CD4-positive, alpha-beta memory T cell (primary cell): ENCODE results near the gene MOB4. TPM values are rescaled to one million over a fixed set of nuclear protein-coding genes. Genes with fewer than 3 reads are reported as not detected.

Experiments
- CTCF ChIA-PET: fragments of 350-600 bp; sonication (Branson Sonifier 250); formaldehyde crosslinking; loops from one replicate; lab custom pipeline; 2021; ENCODE audit warnings: inconsistent platforms; ENCODE audit not compliant: partially characterized antibody; lab: Charles Lee
- POLR2A ChIA-PET: fragments of 350-600 bp; sonication (Branson Sonifier 250); formaldehyde crosslinking; loops from one replicate; lab custom pipeline; 2021; ENCODE audit not compliant: partially characterized antibody; lab: Charles Lee
- DNase-seq, 5 donors: peaks; one replicate each; pipeline versions ENCODE4 v3.0.0 to v3.0.0-alpha.2; 2020 to 2022; ENCODE audit warnings: mixed read lengths in 1 of 5
- H3K27ac ChIP-seq: one replicate; pipeline ENCODE4 v1.7.0; 2013; ENCODE audit warnings: low read depth, low read length
- H3K27me3 ChIP-seq: 2 replicates; pipeline ENCODE4 v1.7.0; 2013; ENCODE audit warnings: mild to moderate bottlenecking, low read length, moderate library complexity; ENCODE audit not compliant: insufficient read depth
- H3K36me3 ChIP-seq: 2 replicates; pipeline ENCODE4 v1.7.0; 2013; ENCODE audit warnings: mild to moderate bottlenecking, low read length, moderate library complexity; ENCODE audit not compliant: insufficient read depth
- H3K4me1 ChIP-seq: 2 replicates; pipeline ENCODE4 v1.7.0; 2013; ENCODE audit warnings: mild to moderate bottlenecking, low read length, moderate library complexity; ENCODE audit not compliant: insufficient read depth
- H3K4me3 ChIP-seq, 2 donors: one replicate each; pipeline ENCODE4 v1.7.0; 2013; ENCODE audit warnings: low read length in 2 of 2, mild to moderate bottlenecking in 1 of 2
- H3K9me3 ChIP-seq, 2 donors: one replicate each; pipeline ENCODE4 v1.7.0; 2013; ENCODE audit warnings: low read length in 2 of 2, control low read depth in 1 of 2; ENCODE audit not compliant: control insufficient read depth in 1 of 2
- H3K27ac Mint-ChIP-seq, 7 donors: one replicate each; pipeline ENCODE4 v1.8.0; 2020 to 2021; ENCODE audit warnings: mixed read lengths in 7 of 7, mild to moderate bottlenecking in 6 of 7, inconsistent platforms in 3 of 7, moderate library complexity in 3 of 7
- H3K27me3 Mint-ChIP-seq, 2 donors: one replicate each; pipeline ENCODE4 v1.8.0; 2020 to 2021; ENCODE audit warnings: mixed read lengths in 2 of 2
- H3K36me3 Mint-ChIP-seq, 2 donors: one replicate each; pipeline ENCODE4 v1.8.0; 2020 to 2021; ENCODE audit warnings: mixed read lengths in 2 of 2, inconsistent platforms in 1 of 2, mild to moderate bottlenecking in 1 of 2
- H3K4me1 Mint-ChIP-seq, 4 donors: one replicate each; pipeline ENCODE4 v1.8.0; 2020 to 2021; ENCODE audit warnings: mixed read lengths in 4 of 4, mild to moderate bottlenecking in 1 of 4
- H3K4me3 Mint-ChIP-seq, 8 donors: one replicate each; pipeline ENCODE4 v1.8.0; 2020 to 2021; ENCODE audit warnings: mixed read lengths in 8 of 8, mild to moderate bottlenecking in 7 of 8, moderate library complexity in 6 of 8, inconsistent platforms in 3 of 8
- H3K9me3 Mint-ChIP-seq, 8 donors: one replicate each; pipeline ENCODE4 v1.8.0; 2020 to 2021; ENCODE audit warnings: mixed read lengths in 8 of 8, mild to moderate bottlenecking in 5 of 8, inconsistent platforms in 3 of 8, moderate library complexity in 1 of 8
- intact Hi-C: fragments of 100-400 bp; cut with micrococcal nuclease; formaldehyde crosslinking; loops from one replicate; pipeline ENCODE4 v1.15.1; 2023
- polyA plus RNA-seq, 2 donors: library from polyadenylated mRNA; unstranded; fragments of 300-500 nt; fragmentation: Illumina TruSeq; gene quantifications; one replicate each; pipeline ENCODE4 v1.2.3, GENCODE V29; 2021
- total RNA-seq, 2 experiments: library from RNA; stranded (reverse); gene quantifications; one replicate each; pipeline ENCODE4 v1.2.3, GENCODE V29; 2021

Gene MOB4
- total and polyA plus RNA-seq, 4 experiments from 2014 or later, result 20.2 to 50.6 (median 25.9) TPM

DNA sequence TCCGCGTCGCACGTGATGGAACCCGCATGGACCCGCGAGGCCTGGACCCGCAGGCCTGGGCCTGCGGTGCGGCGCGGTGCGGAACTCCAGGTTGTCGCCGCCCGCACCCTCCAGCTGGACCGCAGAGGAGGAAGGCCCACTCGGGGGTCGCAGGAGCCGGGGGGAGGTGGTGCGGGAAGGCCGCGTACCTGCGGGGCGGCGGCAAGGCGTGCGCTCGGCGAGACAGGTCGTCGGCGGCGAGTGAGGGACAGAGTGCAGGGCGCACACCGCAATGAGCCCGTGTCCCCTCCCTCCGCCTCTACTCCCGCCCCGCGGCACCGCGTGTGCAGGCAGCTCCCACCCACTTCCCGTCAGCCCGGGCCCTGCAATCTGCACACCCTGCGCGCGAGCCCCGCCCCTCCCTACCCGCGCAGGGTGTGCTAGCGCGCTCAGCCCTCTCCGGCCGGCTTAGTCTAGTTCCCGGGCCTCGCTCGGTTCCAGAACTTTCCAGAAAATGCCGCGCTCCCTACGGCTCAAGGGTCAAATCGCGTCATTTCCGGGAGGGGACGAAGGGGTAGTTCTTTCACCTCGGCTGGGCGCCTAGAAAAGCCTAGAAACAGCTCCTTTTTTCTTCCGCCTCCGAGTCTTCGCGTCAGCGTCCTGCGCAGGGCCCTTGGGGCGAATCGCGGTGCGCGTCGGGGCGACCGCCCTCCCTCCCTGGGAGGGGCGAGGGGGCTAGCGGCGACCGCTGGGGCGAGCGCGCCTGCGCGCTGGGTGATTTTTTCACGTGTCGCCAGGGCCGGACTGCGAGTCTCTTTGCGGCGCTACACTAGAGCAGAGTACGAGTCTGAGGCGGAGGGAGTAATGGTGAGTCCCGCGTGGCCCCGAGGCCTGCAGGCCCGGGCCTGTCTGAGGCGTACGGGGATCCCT is 16.0 kb upstream of the MOB4 start, which contains the start of the genes HSPD1 and HSPE1:
Gene HSPD1 (minus strand): TSS at position 247 of the 909 bp plus-strand sequence. CDS start 992 bp downstream, outside the sequence.
Gene HSPE1 (plus strand): TSS at position 786 of the 909 bp plus-strand sequence. CDS start 58 bp downstream, at position 844.
- no peaks in the 10 kb centered on the region for H3K9me3 ChIP-seq

DNA sequence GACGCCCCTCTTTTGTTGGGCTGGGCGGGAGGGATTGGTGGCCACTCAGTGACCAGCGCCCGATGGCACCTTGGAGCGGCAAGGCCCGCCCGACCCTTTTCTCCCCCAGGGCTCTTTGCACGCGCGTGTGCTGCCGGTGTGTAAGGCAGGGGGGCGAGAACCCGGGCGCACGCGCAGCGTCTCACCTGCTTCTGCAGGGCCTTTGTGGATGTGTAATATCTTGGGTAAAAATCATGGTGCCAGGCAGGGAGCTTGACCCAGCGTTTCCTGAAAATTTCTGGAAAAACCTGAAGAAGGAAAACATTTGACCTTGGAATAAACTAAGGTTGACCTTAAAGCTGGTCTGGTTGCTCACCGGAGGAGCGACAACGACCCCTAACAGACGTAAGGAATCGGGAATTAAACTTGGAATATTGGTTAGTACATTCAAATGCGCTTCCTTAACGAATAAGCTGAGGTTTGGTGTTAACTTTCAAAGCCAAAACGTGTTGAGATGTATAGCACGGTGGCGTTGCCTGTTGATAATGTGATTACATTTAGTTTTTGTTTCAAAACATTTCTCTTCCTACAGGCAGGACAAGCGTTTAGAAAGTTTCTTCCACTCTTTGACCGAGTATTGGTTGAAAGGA is 15.2 kb upstream of the MOB4 start:
- H3K4me3 Mint-ChIP-seq, result peak overlapping the region; percentile 92 to 99 (median 96)
- H3K36me3 Mint-ChIP-seq, result peaks cover 15 to 76% of the 10 kb centered on the region in 2 donors
- POLR2A ChIA-PET, result interaction anchor here (0.9 to 5.6 kb wide), 16 partner anchors 8 to 701 kb away, joined by 3 to 180 read pairs (median 12); partner anchors contain the start of genes COQ10B, GTF3C3, MARS2 and MOB4
- peak overlapping the region; percentile 92 to 98 (median 96) for H3K27ac Mint-ChIP-seq
- CTCF ChIA-PET, result interaction anchor here (1.6 to 2.6 kb wide), 4 partner anchors 13 to 66 kb away, joined by 4 to 16 read pairs (median 8); partner anchors contain the start of genes COQ10B, MOB4 and SF3B1
- peaks cover 39 to 73% (median 53%) of the 10 kb centered on the region in 4 donors for H3K4me1 Mint-ChIP-seq
- Histone ChIP-seq H3K4me3 (peak overlapping the region; percentile 86 to 87), H3K27ac (peak overlapping the region; percentile 77), H3K36me3 (peaks cover 30% of the 10 kb centered on the region), H3K27me3 (no peaks in the 10 kb centered on the region), H3K9me3 (no peaks in the 10 kb centered on the region), H3K4me1 (peaks cover 66% of the 10 kb centered on the region)
- intact Hi-C loops, result loop anchor here (1.0 kb wide), 5 partner anchors 15 to 861 kb away; partner anchors contain the start of genes CCDC150, COQ10B, MARS2 and SF3B1
- H3K27me3 Mint-ChIP-seq, result no peaks in the 10 kb centered on the region
- DNase-seq, result peak in 3 of 5 donors; percentile 24 to 34 (median 29)
- H3K9me3 Mint-ChIP-seq, result no peaks in the 10 kb centered on the region

More for the DNA sequence above, 16.0 kb upstream of the MOB4 start, which contains the start of the genes HSPD1 and HSPE1:
- Histone ChIP-seq H3K27me3 (no peaks in the 10 kb centered on the region), H3K4me3 (peak within 1 kb of the TSS; percentile 86 to 87), H3K27ac (peak within 1 kb of the TSS; percentile 77), H3K4me1 (peaks cover 71% of the 10 kb centered on the region), H3K36me3 (peaks cover 32% of the 10 kb centered on the region)
- Mint-ChIP-seq H3K27me3 (no peaks in the 10 kb centered on the region), H3K9me3 (no peaks in the 10 kb centered on the region), H3K4me1 (peaks cover 41 to 77% (median 55%) of the 10 kb centered on the region in 4 donors), H3K36me3 (peaks cover 16 to 83% of the 10 kb centered on the region in 2 donors), H3K4me3 (peak within 1 kb of the TSS; percentile 92 to 99 (median 96)), H3K27ac (peak within 1 kb of the TSS; percentile 92 to 98 (median 97))
- ChIA-PET CTCF (interaction anchor here (0.7 to 2.6 kb wide), 8 partner anchors 9 to 65 kb away, joined by 3 to 16 read pairs (median 4); partner anchors contain the start of genes COQ10B, MOB4 and SF3B1), POLR2A (interaction anchor here (0.5 to 5.6 kb wide), 26 partner anchors 9 to 1329 kb away, joined by 3 to 180 read pairs (median 5); partner anchors contain the start of genes COQ10B, GTF3C3, MARS2 and MOB4)
- intact Hi-C loops, result loop anchor here (1.0 to 10.0 kb wide), 6 partner anchors 15 to 861 kb away; partner anchors contain the start of genes CCDC150, COQ10B, MARS2 and SF3B1
- DNase-seq, result peak; percentile 97 to 98 (median 98)

DNA sequence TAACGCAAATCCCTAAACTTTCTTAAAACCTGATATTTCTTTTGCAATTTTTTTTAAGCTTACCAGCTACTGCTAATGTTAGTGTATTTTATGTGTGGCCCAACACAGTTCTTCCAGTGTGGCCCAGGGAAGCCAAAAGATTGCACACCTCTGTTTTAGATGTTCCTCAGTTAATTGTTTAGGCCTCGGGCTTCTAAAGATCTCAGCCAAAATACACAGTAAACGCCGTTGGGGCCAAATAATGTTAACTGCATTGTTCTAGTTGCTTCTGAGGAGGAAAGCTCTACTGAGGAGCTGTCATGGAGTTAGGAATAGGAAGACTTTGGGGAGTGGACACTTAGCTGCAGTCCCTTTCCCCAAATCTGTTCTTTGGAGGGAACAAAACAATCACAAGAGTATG is 13.7 kb upstream of the MOB4 start:
- intact Hi-C loops, result no loop called here
- CTCF ChIA-PET, result interaction anchor here (0.7 to 2.3 kb wide), 2 partner anchors 15 to 700 kb away, joined by 4 to 7 read pairs; no protein-coding TSS in a partner anchor
- H3K4me1 Mint-ChIP-seq, result peaks cover 26 to 60% (median 39%) of the 10 kb centered on the region in 4 donors
- peak overlapping the region in 1 of 2 donors; percentile 42 for H3K4me3 ChIP-seq
- peaks cover 50% of the 10 kb centered on the region for H3K4me1 ChIP-seq
- no peaks in the 10 kb centered on the region for H3K9me3 ChIP-seq
- no peaks in the 10 kb centered on the region for H3K27me3 ChIP-seq
- POLR2A ChIA-PET, result interaction anchor here (0.6 to 5.6 kb wide), 4 partner anchors 14 to 67 kb away, joined by 4 to 180 read pairs (median 6); partner anchors contain the start of genes COQ10B, MOB4 and SF3B1
- peak overlapping the region; percentile 92 to 99 (median 96) for H3K4me3 Mint-ChIP-seq
- peaks cover 4 to 60% of the 10 kb centered on the region in 2 donors for H3K36me3 Mint-ChIP-seq
- H3K9me3 Mint-ChIP-seq, result no peaks in the 10 kb centered on the region
- H3K36me3 ChIP-seq, result peaks cover 14% of the 10 kb centered on the region
- H3K27ac ChIP-seq, result peak overlapping the region; percentile 77
- no peaks in the 10 kb centered on the region for H3K27me3 Mint-ChIP-seq
- no peak for DNase-seq
- H3K27ac Mint-ChIP-seq, result peak overlapping the region; percentile 84 to 97 (median 96)

DNA sequence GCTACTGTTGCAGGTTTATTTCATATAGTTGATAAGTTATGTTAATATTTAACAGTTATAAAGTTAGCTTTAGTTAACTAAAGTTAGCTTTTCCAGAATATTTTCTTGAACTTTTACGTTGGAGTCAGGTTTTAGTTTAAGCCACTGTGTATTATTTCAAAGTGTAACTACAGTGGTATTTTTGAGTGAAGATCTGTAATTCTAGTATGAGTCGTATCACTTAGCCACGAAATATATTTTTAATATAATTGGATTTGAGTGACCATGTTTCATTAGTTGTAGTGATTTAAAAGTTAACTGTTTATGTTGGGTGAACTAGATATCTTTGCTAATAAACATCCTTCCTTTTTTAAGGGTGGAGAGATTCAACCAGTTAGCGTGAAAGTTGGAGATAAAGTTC is 13.2 kb upstream of the MOB4 start:
- H3K36me3 Mint-ChIP-seq, result peaks cover 3 to 55% of the 10 kb centered on the region in 2 donors
- POLR2A ChIA-PET, result interaction anchor here (1.2 to 5.6 kb wide), 3 partner anchors 13 to 68 kb away, joined by 5 to 180 read pairs (median 8); partner anchors contain the start of genes COQ10B, MOB4 and SF3B1
- Histone ChIP-seq H3K27ac (peak overlapping the region; percentile 77), H3K9me3 (no peaks in the 10 kb centered on the region), H3K36me3 (peaks cover 13% of the 10 kb centered on the region), H3K27me3 (no peaks in the 10 kb centered on the region), H3K4me1 (peaks cover 45% of the 10 kb centered on the region), H3K4me3 (no peak overlapping the region)
- H3K9me3 Mint-ChIP-seq, result no peaks in the 10 kb centered on the region
- CTCF ChIA-PET, result interaction anchor here (2.3 kb wide), 1 partner anchor 14 kb away, joined by 7 read pairs; no protein-coding TSS in a partner anchor
- DNase-seq, result no peak
- no peaks in the 10 kb centered on the region for H3K27me3 Mint-ChIP-seq
- peak overlapping the region in 6 of 7 donors; percentile 84 to 97 (median 96) for H3K27ac Mint-ChIP-seq
- peak overlapping the region; percentile 13 to 99 (median 94) for H3K4me3 Mint-ChIP-seq
- intact Hi-C loops, result no loop called here
- peaks cover 21 to 55% (median 34%) of the 10 kb centered on the region in 4 donors for H3K4me1 Mint-ChIP-seq

DNA sequence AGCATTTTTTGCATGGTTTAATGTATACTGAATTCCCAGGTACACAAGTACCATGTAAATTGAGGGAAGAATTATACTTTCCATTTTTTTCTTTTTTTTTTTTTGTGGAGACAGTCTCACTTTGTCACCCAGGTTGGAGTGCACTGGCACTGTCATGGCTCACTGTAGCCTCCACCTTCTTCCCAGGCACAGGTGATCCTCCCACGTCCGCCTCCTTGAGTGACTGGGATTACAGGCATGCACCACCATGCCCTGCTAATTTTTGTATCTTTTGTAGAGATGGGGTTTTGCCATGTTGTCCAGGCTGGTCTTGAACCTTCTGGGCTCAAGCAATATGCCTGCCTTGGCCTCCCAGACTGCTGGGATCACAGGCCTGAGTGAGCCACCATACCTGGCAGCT is 11.9 kb upstream of the MOB4 start:
- Mint-ChIP-seq H3K4me1 (peaks cover 14 to 42% (median 26%) of the 10 kb centered on the region in 4 donors), H3K27me3 (no peaks in the 10 kb centered on the region), H3K27ac (peak overlapping the region in 4 of 7 donors; percentile 31 to 92 (median 42)), H3K36me3 (peaks cover 3 to 49% of the 10 kb centered on the region in 2 donors), H3K9me3 (no peaks in the 10 kb centered on the region), H3K4me3 (no peak overlapping the region)
- Histone ChIP-seq H3K4me1 (peaks cover 35% of the 10 kb centered on the region), H3K27me3 (no peaks in the 10 kb centered on the region), H3K4me3 (no peak overlapping the region), H3K9me3 (no peaks in the 10 kb centered on the region), H3K36me3 (peaks cover 13% of the 10 kb centered on the region), H3K27ac (no peak overlapping the region)
- no peak for DNase-seq
- POLR2A ChIA-PET, result interaction anchor here (1.5 to 4.6 kb wide), 3 partner anchors 9 to 69 kb away, joined by 5 to 40 read pairs (median 8); partner anchors contain the start of genes MOB4 and SF3B1
- CTCF ChIA-PET, result interaction anchor here (0.6 to 2.3 kb wide), 2 partner anchors 13 to 501 kb away, joined by 3 to 7 read pairs; no protein-coding TSS in a partner anchor
- intact Hi-C loops, result no loop called here

DNA sequence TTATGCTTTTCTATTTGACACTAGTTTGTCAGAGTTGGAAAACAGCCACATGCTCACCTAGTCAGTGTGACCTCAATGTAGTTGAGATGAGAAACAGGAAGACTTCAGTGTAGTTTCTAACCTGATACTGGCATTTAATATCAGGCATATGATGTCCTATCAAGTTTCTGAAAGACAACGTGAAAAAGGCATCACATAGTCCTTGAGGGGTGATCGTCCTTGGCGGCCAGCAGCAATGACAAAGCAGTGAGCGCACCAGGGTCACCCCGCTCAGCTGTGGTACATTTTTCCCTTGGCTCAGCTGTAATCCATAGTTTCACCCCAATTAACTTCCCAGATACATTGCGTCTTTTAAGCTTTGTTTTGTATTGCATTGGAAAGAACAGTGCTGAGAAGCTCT is 11.4 kb upstream of the MOB4 start:
- Mint-ChIP-seq H3K36me3 (peaks cover 3 to 45% of the 10 kb centered on the region in 2 donors), H3K4me1 (peaks cover 14 to 38% (median 26%) of the 10 kb centered on the region in 4 donors), H3K4me3 (no peak overlapping the region), H3K27me3 (no peaks in the 10 kb centered on the region), H3K27ac (peak overlapping the region in 4 of 7 donors; percentile 44 to 92 (median 54)), H3K9me3 (no peaks in the 10 kb centered on the region)
- ChIA-PET CTCF (no interaction called here), POLR2A (interaction anchor here (0.6 to 4.6 kb wide), 3 partner anchors 8 to 255 kb away, joined by 5 to 40 read pairs (median 5); partner anchors contain the start of gene MOB4)
- Histone ChIP-seq H3K36me3 (peaks cover 13% of the 10 kb centered on the region), H3K9me3 (no peaks in the 10 kb centered on the region), H3K4me1 (peaks cover 35% of the 10 kb centered on the region), H3K27ac (no peak overlapping the region), H3K4me3 (no peak overlapping the region), H3K27me3 (no peaks in the 10 kb centered on the region)
- intact Hi-C loops, result no loop called here
- DNase-seq, result no peak
